COLO668 (cell line): ENCODE results near the gene NR1D1.

Experiments
- DNase-seq: peaks from one replicate; lab custom pipeline; 2025; ENCODE audit not compliant: unreplicated experiment; lab: John Stamatoyannopoulos, UW

NR1D1 gene

DNA sequence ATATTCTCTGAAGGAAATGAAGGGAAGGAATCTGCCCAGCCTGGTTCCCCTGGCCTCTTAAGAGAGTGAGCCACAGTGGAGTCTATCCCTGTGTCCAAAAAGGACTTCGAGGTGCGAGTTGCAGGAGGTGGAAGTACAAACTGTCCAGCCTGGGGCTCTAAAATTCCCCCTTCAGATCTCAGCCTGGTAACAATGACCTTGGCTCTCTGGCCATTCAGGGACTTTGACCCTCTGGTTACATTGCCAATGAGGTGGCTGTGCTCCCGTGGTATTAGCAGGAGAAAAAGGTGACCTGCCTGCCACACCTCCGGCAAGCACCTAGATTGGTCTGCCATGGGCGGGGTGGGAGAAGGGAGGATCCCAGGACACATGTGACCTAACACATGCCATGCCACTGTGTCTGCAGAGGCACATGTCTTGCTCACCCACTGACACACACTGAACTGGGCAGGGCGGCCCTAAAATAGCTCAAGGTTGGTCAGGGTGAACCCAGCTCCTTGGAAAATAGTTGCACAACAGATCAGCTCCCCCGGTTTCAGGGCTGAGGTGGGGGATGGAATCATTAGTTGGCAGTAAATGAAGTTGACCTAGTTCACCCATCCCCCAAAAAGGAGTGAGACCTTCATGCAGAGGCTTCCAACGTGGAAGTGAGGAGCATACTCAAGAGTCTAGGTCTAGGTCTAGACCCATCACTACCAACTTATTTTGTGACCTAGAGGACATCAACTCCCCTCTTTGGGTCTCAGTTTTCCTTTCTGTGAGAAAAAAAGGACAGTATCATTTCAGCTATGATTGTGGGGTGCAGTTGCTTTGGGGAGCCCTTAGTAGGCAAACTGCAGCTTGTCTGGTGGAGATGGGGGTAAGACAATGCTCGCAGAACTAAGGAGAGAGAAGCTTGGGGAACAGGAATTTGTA is 2.2 kb downstream of the NR1D1 start:
- peak; percentile 1 for DNase-seq

DNA sequence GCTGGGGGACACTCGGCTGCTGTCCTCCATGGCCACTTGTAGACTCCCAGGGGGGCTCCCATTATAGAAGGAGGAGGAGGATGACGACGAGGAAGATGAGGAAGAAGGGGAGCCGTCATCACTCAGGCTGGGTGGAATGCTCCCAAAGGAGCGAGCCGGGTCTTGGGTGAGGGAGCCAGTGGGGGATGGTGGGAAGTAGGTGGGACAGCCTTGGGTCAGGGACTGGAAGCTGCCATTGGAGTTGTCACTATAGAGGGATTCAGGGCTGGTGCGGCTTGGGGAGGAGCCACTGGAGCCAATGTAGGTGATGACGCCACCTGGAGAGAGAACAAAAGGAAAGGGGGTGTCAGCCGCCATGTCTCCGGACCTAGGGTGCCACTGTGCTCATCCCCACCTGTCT is 3.3 kb downstream of the NR1D1 start:
- DNase-seq: no peak

DNA sequence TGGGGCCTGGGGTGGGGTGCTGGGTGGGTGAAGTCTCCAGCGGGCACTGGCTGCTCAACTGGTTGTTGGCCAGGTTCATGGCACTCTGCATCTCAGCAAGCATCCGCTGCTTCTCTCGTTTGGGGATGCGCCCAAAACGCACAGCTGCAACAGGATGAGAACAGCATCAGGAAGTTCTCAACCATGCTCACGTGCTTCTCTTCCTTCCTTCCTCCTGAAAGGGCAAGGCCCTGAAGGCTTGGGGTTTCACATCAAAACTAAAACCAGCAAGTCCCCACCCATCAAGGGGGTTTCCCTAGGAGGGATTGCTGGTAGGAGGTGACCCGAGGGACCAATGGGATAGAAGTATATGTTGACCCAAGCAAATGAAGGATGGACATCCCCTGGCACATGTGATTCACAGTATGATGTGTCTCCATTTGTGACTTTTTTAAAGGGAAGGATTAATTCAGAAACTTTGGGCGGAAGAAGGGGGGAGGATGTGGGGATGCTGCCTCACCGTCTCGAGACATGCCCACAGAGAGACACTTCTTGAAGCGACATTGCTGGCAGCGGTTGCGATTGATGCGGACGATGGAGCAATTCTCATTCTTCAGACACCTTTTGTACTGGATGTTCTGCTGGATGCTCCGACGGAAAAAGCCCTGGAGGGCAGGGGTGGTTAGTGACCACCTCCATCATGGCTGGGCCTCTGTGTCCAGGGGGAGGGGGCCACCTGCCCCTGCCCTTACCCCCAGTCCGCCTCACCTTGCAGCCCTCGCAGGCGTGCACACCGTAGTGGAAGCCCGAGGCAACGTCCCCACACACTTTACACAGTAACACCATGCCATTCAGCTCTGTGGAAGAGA is 4.2 kb downstream of the NR1D1 start:
- no peak for DNase-seq

DNA sequence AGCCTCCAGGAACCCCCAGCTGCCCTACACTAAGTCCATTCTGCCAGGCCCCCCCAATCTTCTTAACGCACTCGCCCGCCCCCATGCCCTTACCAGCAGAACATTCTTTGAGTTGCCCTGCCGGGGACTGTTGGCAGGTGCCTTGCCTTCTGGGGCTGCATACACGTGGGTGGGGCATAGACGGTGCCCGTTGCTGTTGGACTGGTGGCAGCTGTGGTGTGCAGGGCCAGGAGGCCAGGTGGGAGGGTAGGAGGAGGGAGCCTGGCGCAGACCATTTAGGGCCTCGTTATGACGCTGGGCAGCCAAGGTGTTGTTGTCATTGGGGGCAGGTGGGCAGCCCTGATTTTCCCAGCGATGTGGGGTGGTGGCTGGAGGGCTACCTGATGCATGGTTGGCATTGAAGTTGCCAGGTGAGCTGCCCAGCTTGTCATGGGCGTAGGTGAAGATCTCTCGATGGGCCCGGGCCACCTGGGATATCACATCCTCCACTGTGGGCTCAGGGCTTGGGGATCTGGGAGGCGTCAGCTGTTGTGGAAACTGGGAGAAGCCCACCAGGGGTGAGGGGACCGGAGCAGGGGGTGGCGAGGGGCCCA is 4.9 kb downstream of the NR1D1 start:
- DNase-seq: no peak

DNA sequence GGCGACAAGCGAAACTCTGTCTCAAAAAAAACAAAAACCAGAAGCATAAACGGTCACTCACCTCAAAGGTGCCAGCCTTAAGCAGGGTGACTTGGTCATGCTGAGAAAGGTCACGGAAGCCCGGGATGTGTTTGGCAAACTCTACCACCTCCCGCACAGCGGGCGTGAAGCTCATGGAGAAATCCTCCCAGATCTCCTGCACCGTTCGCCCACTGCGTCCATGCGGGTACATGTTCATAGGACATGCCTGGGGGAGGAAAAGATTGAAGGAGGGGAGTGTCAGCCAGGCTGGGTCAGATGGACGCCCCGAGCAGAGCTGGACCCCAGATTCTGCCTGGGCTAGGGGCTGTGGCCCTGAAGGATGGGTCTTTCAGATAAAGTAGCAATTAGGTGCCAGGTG is 5.5 kb downstream of the NR1D1 start:
- no peak for DNase-seq

DNA sequence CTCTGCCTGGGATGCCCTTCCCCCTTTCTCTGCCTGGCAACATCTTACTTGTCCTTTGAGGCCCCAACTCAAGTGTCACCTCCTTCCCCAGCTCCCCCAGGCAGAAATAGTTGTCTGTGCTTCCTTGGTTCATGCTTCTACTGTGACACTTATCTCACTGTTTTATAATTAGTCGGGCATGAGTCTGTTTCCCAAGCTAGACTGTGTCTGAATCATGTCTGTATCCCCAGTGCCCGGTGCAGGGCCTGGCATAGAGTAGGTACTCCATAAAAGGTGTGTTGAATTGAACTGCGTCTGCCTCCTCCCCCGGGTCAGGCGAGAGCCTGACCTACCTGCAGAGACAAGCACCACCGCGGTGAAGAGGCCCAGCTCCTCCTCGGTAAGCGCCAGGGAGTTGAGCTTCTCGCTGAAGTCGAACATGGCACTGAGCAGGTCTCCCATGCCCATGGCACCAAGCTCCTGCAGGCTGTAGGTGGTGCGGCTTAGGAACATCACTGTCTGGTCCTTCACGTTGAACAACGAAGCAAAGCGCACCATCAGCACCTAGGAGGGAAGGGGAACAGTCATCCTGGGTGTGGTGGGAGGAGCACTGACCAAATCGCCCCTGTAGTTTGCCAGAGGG is 6.7 kb downstream of the NR1D1 start:
- no peak for DNase-seq

DNA sequence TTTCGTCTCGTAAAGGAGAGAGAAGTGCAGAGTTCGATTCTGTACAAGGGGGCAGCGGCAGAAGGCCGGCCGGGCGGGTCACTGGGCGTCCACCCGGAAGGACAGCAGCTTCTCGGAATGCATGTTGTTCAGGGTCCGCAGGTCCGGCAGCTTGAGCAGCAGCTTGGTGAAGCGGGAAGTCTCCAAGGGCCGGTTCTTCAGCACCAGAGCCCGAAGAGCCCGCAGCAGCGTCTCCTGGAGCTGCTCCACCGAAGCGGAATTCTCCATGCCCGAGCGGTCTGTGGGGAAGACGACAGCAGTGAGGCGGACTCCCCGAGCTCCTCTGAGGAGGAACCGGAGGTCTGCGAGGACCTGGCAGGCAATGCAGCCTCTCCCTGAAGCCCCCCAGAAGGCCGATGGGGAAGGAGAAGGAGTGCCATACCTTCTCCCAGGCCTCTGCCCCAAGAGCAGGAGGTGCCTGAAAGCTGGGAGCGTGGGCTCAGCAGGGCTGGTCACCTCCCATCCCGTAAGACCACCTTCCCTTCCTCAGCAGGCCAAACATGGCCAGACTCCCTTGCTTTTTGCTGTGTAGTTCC is 7.3 kb downstream of the NR1D1 start:
- no peak for DNase-seq

DNA sequence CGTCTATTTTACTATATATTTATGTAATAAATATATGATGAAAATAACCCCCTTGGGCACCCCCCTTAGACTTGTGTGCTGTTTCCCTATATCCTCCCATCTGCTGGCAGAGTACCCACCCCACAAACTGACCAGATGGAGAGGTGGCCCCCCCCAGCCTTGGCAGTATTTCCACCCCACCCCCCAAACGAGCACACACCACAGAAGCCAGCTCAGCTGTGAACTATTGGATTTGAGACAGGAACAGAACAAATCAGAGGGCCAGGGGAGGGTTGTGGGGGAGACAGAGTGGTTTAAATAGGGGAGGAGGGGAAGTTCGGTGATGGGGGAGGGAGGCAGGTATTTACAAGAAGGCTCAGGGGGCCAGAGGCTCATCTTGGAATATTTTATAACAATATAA is 7.8 kb downstream of the NR1D1 start:
- DNase-seq: no peak

DNA sequence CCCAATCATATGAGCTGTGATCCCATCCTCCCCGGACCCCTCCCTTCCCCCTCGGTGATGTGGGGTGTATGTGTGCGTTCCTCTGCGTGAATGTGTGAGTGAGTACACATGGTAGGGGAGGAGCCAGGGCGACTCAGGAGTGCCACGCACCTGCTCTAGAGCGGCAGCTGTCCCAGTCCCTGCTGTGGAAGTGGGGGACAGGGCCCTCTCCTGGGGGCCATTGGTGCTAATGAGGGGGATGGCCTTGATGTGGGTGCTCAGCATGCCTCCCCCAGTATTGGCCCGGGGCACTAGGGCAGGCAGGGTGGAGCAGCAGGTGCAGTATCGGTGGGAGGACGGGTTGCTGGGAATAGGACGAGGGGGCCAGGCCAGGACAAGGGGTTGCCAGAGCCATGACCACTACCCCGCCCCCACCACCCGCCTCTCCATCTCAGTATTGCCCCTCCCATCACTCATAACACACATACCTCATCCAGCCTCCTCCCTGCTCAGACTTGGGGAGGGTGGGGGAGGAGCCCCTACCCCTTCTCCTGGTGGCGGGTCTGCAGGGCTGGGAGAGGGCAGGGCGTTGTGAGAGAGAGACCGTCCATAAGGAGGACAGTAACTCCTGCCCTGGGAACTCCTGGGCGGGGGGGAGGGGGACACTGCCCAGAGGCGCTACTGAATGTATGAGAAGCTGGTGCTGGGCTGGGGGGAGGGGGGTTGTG is 8.5 kb downstream of the NR1D1 start:
- peak; percentile 28 for DNase-seq

DNA sequence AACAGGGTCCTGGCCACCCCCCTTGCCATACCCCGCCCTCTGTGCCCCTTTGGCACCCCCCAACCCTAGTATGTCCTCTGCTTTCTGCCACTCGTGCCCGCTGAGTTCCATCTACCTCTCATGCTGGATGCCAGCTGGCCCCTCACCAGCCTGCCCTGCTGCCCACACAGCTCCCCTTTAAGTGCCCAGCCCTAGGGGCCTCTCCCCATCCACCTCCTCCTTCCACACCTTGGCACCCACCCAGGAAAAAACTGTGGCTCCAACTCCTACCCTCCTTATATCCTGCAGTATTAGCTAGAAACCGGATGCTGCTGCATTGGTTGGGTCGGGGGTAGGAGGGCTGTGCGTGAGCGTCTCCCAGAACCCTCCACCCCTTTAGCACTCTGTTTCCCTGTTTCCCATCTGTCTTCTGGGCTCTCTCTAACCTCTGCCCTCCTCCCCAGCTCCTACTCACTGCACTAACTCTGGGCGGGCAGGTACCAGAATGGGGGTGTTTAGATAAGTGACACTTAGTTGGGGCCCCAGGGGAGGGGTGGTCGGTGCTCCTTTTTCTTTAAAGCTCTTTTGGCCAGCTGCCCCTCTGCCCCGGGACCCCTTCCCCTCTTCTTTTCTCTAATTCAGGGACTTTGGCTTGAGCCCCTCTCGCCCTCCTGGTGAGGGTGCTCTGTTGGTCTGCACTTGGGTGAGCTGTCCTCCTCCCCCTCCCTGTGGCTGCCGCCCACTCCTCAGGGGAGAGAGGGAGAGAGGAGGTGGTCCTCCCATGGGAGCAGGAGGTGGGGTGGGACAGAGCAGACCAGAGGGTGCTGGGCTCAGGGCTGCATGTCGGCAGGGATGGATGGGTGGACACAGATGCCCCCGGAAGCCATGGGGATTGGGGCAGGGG is 9.9 kb downstream of the NR1D1 start:
- DNase-seq: no peak

DNA sequence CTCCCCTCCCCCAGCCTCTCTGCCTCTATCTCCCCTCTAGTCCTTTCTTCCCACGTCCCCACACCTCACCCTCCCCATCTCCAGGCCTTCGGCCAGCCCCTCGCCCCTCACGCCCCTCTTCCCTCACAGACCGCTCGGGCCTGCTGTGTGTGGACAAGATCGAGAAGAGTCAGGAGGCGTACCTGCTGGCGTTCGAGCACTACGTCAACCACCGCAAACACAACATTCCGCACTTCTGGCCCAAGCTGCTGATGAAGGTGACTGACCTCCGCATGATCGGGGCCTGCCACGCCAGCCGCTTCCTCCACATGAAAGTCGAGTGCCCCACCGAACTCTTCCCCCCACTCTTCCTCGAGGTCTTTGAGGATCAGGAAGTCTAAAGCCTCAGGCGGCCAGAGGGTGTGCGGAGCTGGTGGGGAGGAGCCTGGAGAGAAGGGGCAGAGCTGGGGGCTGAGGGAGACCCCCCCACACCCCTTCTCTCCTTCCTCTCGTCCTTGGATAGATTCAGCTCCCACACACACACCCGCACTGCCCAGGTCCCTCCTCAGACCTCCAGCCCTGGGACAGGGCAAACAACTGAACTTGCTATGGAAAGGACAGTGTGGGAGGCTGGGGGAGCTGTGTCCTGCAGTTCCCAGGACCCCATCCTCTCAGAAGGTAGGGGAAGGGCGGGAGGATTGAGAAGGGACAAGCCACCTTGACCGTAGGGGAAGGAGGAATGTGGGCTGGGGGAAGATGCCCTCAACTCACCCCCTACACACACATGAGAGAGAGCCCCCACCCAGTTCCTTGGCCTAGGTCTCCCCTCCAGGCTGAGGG is 11.1 kb downstream of the NR1D1 start:
- DNase-seq: no peak

DNA sequence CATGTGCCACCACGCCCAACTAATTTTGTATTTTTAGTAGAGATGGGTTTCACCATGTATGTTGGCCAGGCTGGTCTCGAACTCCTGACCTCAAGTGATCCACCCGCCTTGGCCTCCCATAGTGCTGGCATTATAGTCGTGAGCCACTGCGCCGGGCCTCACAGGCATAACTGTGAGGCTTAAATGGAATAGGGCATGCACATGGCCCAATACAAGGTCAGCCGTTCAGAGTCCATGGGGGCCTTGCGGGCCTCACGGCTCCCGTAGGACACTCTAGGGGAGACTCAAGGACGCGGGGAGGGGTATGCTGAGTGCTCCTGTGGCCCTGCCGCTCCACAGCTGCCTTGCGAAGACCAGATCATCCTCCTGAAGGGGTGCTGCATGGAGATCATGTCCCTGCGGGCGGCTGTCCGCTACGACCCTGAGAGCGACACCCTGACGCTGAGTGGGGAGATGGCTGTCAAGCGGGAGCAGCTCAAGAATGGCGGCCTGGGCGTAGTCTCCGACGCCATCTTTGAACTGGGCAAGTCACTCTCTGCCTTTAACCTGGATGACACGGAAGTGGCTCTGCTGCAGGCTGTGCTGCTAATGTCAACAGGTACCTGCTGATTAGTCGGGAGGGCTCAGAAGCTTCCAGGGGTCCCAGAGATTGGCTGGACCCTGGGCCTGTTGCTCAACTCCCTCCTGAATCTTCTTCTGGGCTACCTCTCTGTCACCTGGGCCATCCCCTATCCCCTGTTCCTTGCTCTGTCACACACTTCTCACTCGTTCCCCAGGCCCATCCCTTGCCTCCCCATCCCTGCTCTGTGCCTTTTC is 12.3 kb downstream of the NR1D1 start:
- DNase-seq: no peak

DNA sequence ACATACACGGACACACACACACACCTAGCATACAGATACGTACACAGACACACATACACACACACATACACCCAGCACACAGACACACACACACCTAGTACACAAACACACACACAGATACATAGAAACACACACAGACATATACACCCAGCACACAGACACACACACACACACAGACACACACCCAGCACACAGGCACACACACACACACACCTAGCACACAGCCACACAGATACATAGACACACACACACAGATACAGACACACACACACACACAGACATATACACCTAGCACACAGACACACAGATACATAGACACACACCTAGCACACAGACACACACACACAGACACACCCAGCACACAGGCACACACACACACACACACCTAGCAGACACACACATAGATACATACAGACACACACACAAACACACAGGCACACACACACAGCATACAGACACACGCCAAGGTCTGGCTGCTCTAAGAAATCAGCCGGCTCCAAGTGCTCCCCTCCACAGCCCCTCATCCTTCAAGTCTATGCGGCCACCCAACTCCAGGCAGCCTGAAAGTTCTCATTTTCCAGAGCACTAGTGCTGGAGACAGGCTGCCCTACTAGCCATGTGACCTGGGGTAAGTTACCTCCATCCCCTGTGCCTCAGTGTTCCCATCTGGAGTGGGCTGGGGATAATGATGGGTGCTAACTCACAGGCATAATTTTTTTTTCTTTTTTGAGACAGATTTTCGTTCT is 13.2 kb downstream of the NR1D1 start:
- no peak for DNase-seq

DNA sequence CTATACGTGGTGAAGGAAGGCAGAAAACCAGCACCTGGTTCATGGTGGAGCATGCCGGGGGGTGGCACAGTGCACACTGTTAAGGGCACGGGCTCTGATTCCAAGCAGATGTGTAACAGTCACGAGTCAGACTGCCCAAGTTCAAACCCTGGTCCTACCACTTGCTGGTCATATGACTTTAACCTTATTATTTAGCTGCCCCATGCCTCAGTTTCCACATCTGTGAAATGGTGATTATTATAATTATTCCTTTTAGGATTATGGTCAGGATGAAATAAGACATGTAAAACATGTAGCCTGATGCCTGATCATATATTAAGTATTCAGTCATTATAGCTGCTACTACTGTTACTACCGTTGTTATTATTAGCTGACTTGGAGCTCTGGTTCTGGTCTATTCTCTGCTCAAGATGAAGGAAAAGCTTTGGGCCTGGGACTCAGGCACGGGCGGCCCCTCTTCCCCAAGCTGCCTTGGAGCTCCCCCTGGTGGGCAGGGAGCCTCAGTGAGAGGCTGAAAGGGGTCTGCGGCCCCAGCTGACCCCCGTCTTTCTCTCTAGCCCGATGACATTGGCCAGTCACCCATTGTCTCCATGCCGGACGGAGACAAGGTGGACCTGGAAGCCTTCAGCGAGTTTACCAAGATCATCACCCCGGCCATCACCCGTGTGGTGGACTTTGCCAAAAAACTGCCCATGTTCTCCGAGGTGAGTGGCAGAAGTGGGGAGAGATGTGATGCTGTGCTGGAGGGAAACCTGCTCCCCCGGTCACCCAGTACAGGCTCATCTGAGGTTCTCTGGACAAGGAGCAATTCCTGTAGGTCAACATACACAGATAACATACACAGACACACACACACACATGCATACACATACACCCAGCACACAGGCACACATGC is 14.0 kb downstream of the NR1D1 start:
- DNase-seq: peak; percentile 57

DNA sequence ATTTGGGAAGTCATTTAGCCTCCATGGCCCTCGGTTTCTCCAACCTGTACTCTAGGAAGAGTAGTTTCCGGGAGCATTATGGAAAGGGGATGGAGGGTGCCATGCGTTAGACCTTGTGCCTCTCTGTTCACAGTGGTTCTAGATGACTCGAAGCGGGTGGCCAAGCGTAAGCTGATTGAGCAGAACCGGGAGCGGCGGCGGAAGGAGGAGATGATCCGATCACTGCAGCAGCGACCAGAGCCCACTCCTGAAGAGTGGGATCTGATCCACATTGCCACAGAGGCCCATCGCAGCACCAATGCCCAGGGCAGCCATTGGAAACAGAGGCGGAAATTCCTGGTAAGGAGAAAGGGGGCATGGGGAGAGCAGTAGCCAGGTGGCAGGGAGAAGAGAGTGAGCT is 15.9 kb downstream of the NR1D1 start:
- DNase-seq: no peak

DNA sequence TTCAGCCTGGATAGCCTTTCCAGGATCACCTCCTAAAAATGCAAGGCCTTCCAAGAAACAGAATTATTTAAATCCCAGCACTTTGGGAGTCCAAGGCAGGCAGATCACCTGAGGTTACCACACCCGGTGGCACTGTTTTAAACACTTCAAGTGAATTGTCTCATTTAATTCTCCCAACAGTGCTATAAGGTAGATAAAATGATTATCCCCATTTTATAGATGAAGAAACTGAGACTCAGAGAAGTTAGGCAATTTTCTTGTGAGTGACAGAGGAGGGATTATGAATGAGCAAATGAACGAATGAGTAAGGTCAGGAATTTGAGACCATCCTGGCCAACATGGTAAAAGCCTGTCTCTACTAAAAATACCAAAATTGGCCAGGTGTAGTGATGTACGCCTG is 20.8 kb downstream of the NR1D1 start:
- DNase-seq: no peak
